GM23338 (cell line): Measurements from ENCODE around the gene TSC2. TPM values are rescaled to one million over a fixed set of nuclear protein-coding genes. Genes with fewer than 3 reads are reported as not detected.

Experiments used
- ATAC-seq: fragments of 200-7000 bp; cut with Tn5 transposase; 3 replicates; pipeline ENCODE4 v1.9.1; 2020
- DNase-seq: peaks from one replicate; pipeline ENCODE4 v3.0.0-alpha.2; 2015; ENCODE audit warnings: low spot score
- H2AFZ ChIP-seq: fragments of 200-600 bp; sonication (generic); 2 replicates; pipeline ENCODE4 v1.8.0; 2016; ENCODE audit warnings: antibody characterized with exemption, mild to moderate bottlenecking, moderate library complexity
- H3F3A ChIP-seq: fragments of 200-600 bp; sonication (generic); replicated peaks from 2 replicates; pipeline ENCODE4 v1.8.0; 2017; ENCODE audit warnings: antibody characterized with exemption, mixed run types, low read depth
- H3K27ac ChIP-seq: fragments of 200-600 bp; sonication (generic); 2 replicates; pipeline ENCODE4 v1.6.1; 2016; ENCODE audit warnings: low read depth
- H3K27me3 ChIP-seq: fragments of 200-600 bp; sonication (generic); 2 replicates; pipeline ENCODE4 v1.8.0; 2016; ENCODE audit warnings: mild to moderate bottlenecking, mixed run types, moderate library complexity; ENCODE audit not compliant: insufficient read depth
- H3K36me3 ChIP-seq: fragments of 200-600 bp; sonication (generic); 2 replicates; pipeline ENCODE4 v1.8.0; 2016; ENCODE audit warnings: mild to moderate bottlenecking; ENCODE audit not compliant: insufficient read depth
- H3K4me1 ChIP-seq: fragments of 200-600 bp; sonication (generic); 2 replicates; pipeline ENCODE4 v1.8.0; 2016; ENCODE audit warnings: mild to moderate bottlenecking, moderate library complexity; ENCODE audit not compliant: insufficient read depth
- H3K4me2 ChIP-seq: fragments of 200-600 bp; sonication (generic); 2 replicates; pipeline ENCODE4 v1.7.1; 2017; ENCODE audit warnings: mixed run types
- H3K4me3 ChIP-seq: fragments of 200-600 bp; sonication (generic); 2 replicates; pipeline ENCODE4 v1.6.1; 2016; ENCODE audit warnings: mixed run types
- H3K79me2 ChIP-seq: fragments of 200-600 bp; sonication (generic); replicated peaks from 2 replicates; pipeline ENCODE4 v1.8.0; 2017; ENCODE audit warnings: mild to moderate bottlenecking; ENCODE audit not compliant: insufficient read depth
- H3K9me2 ChIP-seq: fragments of 200-600 bp; sonication (generic); 2 replicates; pipeline ENCODE4 v1.8.0; 2017; ENCODE audit not compliant: insufficient read depth
- H4K20me1 ChIP-seq: fragments of 200-600 bp; sonication (generic); replicated peaks from 2 replicates; pipeline ENCODE4 v1.8.0; 2017; ENCODE audit warnings: mild to moderate bottlenecking; ENCODE audit not compliant: insufficient read depth
- H3K27ac Mint-ChIP-seq: 2 replicates; pipeline ENCODE4 v1.8.0; 2020; ENCODE audit warnings: inconsistent platforms, mild to moderate bottlenecking, moderate library complexity, mixed read lengths
- H3K27me3 Mint-ChIP-seq: 3 replicates; pipeline ENCODE4 v1.8.0; 2022; ENCODE audit warnings: low read depth, mild to moderate bottlenecking, moderate library complexity, mixed read lengths, inconsistent platforms; ENCODE audit not compliant: insufficient read depth, poor library complexity
- H3K36me3 Mint-ChIP-seq: 3 replicates; pipeline ENCODE4 v1.8.0; 2021; ENCODE audit warnings: low read depth, mild to moderate bottlenecking, inconsistent platforms, moderate library complexity, mixed read lengths
- H3K4me1 Mint-ChIP-seq: 3 replicates; pipeline ENCODE4 v1.8.0; 2020; ENCODE audit warnings: mild to moderate bottlenecking, inconsistent platforms, mixed read lengths
- H3K4me3 Mint-ChIP-seq: 3 replicates; pipeline ENCODE4 v1.8.0; 2021; ENCODE audit warnings: moderate library complexity, mild to moderate bottlenecking, inconsistent platforms, mixed read lengths
- H3K9me3 Mint-ChIP-seq: 3 replicates; pipeline ENCODE4 v1.8.0; 2020; ENCODE audit warnings: moderate library complexity, mild to moderate bottlenecking, inconsistent platforms, mixed read lengths
- CREB1 ChIP-seq: fragments of 250-450 bp; sonication (Bioruptor Pico); IDR thresholded peaks from 2 replicates; pipeline ENCODE4 v1.5.0; 2020; ENCODE audit warnings: low read depth, mild to moderate bottlenecking, moderate library complexity
- POLR2AphosphoS5 ChIP-seq: IDR thresholded peaks from 2 replicates; pipeline ENCODE4 v1.6.1; 2016; ENCODE audit warnings: antibody characterized with exemption, low read depth
- STAT1 ChIP-seq: IDR thresholded peaks from one replicate; pipeline ENCODE4 v1.6.1; 2016; ENCODE audit warnings: antibody characterized with exemption; ENCODE audit not compliant: unreplicated experiment
- polyA plus RNA-seq: library from polyadenylated mRNA; unstranded; fragments of >200 nt; fragmentation: Nextera tagmentation; extraction: Ambion mirVana; gene quantifications from 2 replicates; pipeline ENCODE4 v1.2.1, GENCODE V29; 2016
- total RNA-seq: library from RNA; depleted of rRNA; stranded (reverse); fragments of >200 nt; shearing (Covaris generic); gene quantifications from 2 replicates; pipeline ENCODE4 v1.2.3, GENCODE V29; 2014
- TF ChIP-seq, protein P1 (sequence below): fragments of 250-450 bp; sonication (Bioruptor Pico); IDR thresholded peaks from 2 replicates; pipeline ENCODE4 v1.5.0; 2020; ENCODE audit warnings: mild to moderate bottlenecking, moderate library complexity
- TF ChIP-seq, protein P2 (sequence below), 2 experiments: fragments of 200-600 bp in 1 of 2; sonication (generic) in 1 of 2; conservative IDR thresholded peaks; 2 replicates each; pipeline versions ENCODE4 v1.5.1 to v1.6.1; 2016 to 2017; ENCODE audit warnings: antibody characterized with exemption in 2 of 2, low read depth in 2 of 2, mild to moderate bottlenecking in 2 of 2, moderate library complexity in 1 of 2

Gene TSC2
- total and polyA plus RNA-seq, 2 experiments from 2014 or later = 40.5 to 93.0 TPM

DNA sequence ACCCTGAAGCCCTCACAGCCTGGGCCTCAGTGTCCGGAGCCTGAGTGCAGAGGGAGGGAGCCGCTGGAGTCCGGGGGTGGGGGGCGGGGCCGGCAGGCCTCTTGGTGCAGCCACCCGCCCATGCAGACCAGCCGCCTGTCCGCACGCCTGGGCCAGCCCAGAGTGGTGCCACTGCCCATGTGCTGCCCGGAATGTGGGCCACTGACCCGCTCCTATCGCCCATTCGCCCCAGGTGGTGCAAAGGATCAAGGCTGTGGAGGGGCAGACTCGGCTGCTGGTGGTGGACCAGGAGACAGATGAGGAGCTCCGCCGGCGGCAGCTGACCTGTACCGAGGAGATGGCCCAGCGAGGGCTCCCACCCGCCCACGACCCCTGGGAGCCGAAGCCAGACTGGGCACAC, 18.4 kb upstream of the TSC2 start:
- no peak overlapping the region for H3K27ac Mint-ChIP-seq
- DNase-seq (peak; percentile 4), ATAC-seq (no peak)
- H3K79me2 ChIP-seq = no peaks in the 10 kb centered on the region
- H4K20me1 ChIP-seq = no peaks in the 10 kb centered on the region
- H2AFZ ChIP-seq = no peak overlapping the region
- H3F3A ChIP-seq = no peaks in the 10 kb centered on the region
- no peaks in the 10 kb centered on the region for H3K4me1 ChIP-seq
- H3K27me3 Mint-ChIP-seq = peaks cover 9% of the 10 kb centered on the region
- peaks cover 34% of the 10 kb centered on the region for H3K27me3 ChIP-seq
- no peaks in the 10 kb centered on the region for H3K36me3 Mint-ChIP-seq
- no peaks in the 10 kb centered on the region for H3K9me3 Mint-ChIP-seq
- TF ChIP-seq, protein P1, sequence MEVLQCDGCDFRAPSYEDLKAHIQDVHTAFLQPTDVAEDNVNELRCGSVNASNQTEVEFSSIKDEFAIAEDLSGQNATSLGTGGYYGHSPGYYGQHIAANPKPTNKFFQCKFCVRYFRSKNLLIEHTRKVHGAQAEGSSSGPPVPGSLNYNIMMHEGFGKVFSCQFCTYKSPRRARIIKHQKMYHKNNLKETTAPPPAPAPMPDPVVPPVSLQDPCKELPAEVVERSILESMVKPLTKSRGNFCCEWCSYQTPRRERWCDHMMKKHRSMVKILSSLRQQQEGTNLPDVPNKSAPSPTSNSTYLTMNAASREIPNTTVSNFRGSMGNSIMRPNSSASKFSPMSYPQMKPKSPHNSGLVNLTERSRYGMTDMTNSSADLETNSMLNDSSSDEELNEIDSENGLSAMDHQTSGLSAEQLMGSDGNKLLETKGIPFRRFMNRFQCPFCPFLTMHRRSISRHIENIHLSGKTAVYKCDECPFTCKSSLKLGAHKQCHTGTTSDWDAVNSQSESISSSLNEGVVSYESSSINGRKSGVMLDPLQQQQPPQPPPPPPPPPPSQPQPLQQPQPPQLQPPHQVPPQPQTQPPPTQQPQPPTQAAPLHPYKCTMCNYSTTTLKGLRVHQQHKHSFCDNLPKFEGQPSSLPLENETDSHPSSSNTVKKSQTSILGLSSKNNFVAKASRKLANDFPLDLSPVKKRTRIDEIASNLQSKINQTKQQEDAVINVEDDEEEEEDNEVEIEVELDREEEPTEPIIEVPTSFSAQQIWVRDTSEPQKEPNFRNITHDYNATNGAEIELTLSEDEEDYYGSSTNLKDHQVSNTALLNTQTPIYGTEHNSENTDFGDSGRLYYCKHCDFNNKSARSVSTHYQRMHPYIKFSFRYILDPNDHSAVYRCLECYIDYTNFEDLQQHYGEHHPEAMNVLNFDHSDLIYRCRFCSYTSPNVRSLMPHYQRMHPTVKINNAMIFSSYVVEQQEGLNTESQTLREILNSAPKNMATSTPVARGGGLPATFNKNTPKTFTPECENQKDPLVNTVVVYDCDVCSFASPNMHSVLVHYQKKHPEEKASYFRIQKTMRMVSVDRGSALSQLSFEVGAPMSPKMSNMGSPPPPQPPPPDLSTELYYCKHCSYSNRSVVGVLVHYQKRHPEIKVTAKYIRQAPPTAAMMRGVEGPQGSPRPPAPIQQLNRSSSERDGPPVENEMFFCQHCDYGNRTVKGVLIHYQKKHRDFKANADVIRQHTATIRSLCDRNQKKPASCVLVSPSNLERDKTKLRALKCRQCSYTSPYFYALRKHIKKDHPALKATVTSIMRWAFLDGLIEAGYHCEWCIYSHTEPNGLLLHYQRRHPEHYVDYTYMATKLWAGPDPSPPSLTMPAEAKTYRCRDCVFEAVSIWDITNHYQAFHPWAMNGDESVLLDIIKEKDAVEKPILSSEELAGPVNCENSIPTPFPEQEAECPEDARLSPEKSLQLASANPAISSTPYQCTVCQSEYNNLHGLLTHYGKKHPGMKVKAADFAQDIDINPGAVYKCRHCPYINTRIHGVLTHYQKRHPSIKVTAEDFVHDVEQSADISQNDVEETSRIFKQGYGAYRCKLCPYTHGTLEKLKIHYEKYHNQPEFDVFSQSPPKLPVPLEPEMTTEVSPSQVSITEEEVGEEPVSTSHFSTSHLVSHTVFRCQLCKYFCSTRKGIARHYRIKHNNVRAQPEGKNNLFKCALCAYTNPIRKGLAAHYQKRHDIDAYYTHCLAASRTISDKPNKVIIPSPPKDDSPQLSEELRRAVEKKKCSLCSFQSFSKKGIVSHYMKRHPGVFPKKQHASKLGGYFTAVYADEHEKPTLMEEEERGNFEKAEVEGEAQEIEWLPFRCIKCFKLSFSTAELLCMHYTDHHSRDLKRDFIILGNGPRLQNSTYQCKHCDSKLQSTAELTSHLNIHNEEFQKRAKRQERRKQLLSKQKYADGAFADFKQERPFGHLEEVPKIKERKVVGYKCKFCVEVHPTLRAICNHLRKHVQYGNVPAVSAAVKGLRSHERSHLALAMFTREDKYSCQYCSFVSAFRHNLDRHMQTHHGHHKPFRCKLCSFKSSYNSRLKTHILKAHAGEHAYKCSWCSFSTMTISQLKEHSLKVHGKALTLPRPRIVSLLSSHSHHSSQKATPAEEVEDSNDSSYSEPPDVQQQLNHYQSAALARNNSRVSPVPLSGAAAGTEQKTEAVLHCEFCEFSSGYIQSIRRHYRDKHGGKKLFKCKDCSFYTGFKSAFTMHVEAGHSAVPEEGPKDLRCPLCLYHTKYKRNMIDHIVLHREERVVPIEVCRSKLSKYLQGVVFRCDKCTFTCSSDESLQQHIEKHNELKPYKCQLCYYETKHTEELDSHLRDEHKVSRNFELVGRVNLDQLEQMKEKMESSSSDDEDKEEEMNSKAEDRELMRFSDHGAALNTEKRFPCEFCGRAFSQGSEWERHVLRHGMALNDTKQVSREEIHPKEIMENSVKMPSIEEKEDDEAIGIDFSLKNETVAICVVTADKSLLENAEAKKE (CRISPR knock-in tag) = no peak
- TF ChIP-seq, protein P2, sequence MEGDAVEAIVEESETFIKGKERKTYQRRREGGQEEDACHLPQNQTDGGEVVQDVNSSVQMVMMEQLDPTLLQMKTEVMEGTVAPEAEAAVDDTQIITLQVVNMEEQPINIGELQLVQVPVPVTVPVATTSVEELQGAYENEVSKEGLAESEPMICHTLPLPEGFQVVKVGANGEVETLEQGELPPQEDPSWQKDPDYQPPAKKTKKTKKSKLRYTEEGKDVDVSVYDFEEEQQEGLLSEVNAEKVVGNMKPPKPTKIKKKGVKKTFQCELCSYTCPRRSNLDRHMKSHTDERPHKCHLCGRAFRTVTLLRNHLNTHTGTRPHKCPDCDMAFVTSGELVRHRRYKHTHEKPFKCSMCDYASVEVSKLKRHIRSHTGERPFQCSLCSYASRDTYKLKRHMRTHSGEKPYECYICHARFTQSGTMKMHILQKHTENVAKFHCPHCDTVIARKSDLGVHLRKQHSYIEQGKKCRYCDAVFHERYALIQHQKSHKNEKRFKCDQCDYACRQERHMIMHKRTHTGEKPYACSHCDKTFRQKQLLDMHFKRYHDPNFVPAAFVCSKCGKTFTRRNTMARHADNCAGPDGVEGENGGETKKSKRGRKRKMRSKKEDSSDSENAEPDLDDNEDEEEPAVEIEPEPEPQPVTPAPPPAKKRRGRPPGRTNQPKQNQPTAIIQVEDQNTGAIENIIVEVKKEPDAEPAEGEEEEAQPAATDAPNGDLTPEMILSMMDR (conservative IDR thresholded peaks at IDR 0.05; ENCODE audit: low read depth in 2 of 2) = no peak
- TF ChIP-seq POLR2AphosphoS5 (no peak), STAT1 (no peak), CREB1 (CRISPR knock-in tag) (no peak)
- H3K27ac ChIP-seq = no peak overlapping the region
- no peak overlapping the region for H3K4me3 ChIP-seq
- H3K9me2 ChIP-seq = no peaks in the 10 kb centered on the region
- H3K4me3 Mint-ChIP-seq = no peak overlapping the region
- no peak overlapping the region for H3K4me2 ChIP-seq
- H3K36me3 ChIP-seq = no peaks in the 10 kb centered on the region
- H3K4me1 Mint-ChIP-seq = peaks cover 3% of the 10 kb centered on the region
